Stimulated activated CD8-positive, alpha-beta memory T cell treated with anti-CD3 and anti-CD28 coated beads, Interleukin-2, amount 100 ng/mL, for 48 hours (primary cell): ENCODE measurements around the gene ARNT2.
"Not testable (repeated sequence)": the region's sequence is repeated elsewhere in the genome, so short reads cannot be mapped to it uniquely, and the experiment has no call there.

Source experiments
- DNase-seq, 2 donors: peaks; one replicate each; pipeline ENCODE4 v3.0.0-alpha.2; 2020; ENCODE audit warnings: low read depth in 2 of 2

The ARNT2 gene

DNA sequence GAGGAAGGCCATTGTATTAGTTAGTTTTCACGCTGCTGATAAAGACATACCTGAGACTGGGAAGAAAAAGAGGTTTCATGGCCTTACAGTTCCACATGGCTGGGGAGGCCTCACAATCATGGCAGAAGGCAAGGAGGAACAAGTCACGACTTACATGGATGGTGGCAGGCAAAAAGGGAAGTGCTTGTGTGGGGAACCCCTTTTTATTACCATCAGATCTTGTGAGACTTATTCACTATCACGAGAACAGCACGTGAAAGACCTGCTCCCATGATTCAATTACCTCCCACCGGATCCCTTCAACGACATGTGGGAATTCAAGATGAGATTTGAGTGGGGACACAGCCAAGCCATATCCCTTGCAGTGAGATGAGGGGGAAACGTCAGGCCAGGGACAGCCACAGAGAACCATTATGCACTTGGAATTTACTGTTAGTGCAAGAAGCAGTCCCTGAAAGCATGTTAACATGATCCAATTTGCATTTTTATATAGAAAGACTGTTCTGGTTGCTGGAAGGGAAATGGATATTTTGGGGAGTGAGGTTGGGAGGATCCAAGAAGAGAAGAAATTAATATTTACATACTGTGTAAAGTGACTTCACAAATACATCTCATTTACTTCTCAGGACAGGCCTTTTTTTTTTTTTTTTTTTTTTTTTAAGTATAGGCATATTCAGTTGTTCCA is 87.1 kb downstream of the ARNT2 start:
- DNase-seq = no peak

DNA sequence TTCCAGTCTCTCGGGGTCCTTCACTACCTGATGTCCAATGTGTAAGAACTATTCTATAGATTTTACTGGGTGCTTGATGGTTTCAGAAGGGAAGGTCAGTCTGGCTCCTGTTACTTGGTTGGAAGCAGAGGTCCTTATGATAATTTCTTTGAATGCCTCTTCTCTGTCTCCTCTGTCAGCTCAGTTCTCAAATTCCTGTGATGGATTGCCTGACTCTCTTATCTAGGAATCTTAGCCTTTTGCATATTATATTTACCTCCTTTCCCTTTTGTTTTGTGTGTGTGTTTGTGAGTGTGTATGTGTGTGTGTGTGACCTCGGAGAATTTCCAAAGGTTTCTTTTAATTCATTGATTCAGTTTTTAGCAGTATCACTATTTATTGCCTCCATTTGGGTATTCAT is 88.2 kb downstream of the ARNT2 start:
- DNase-seq = no peak

DNA sequence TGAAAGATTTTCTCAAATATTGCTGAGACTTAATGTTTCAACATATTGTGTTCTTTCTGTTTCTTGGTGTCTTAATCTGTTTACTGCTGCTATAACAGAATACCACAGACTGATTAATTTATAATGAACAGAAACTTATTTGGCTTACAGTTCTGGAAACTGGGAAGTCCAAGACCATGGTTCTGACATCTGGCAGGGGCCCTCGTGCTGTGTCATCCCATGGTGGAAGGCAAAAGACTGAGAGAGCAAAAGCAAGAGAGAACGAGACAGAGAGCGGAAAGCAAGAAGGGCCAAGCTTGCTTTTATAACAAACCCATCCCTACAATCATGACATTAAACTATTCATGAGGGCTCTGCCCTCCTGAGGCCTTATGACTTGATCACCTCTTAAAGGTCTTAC is 88.7 kb downstream of the ARNT2 start:
- no peak for DNase-seq

DNA sequence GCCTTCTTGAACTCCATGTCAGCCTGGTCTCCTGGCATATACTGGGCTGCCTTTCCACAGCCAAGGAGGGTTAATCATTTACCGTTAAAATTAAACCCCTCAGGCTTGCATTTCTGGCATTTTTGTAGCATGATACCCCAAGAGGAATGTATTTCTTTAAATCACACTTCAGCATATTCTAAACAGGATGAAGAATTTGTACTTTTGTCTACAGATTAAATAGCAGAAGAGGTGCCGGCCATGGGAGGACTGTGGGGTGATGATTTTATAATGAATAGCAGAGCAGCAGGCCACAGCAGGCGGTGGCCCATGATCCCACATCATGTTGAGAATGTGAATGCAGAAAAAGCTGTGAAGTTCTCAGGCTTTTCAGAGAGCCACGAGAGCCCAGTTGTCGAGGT is 90.2 kb downstream of the ARNT2 start:
- no peak for DNase-seq

DNA sequence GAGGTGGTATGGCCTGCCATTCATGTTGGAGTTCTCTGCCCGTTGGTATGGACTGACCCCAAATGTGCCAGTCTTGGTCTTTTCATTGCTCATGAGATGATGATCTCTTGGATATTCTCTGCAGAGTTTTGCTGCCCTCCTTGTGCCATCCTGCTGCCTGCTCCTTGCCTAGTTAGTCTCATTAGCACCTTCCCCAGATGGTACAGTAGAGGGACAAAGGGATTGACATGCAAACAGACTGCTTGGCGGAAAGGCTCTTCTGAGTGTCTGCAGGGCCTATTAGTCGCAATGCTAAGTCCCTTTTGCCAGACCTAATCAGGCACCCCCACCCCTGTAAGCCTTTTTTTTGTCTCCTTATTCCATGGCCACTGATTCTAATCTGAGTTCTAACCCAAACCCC is 90.6 kb downstream of the ARNT2 start:
- no peak for DNase-seq

DNA sequence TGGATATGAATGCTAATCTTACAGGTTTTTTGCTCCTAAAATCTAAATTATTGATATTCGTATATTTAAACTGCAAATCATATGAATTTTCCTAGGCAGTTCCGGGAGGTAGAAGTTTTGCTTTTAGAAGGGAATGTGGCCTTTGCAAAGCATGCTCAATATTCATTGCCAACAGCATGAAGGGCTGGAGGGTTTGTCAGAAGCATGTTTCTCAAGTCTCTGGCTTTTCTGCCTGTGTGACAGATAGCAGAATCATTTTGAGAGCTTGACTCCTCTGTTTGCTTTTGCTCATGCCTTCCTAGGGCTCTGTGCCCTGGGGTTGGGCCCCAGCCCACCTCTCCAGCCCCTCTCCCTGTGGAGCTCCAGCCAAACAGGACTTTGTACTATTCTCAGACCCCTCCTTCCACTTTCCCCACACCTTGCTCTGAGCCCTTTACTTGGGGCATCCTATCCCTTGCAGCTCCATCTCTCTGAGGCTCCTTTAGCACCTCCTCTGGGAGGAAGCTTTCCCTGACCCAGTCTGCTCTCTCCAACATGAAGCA is 91.3 kb downstream of the ARNT2 start:
- no peak for DNase-seq

DNA sequence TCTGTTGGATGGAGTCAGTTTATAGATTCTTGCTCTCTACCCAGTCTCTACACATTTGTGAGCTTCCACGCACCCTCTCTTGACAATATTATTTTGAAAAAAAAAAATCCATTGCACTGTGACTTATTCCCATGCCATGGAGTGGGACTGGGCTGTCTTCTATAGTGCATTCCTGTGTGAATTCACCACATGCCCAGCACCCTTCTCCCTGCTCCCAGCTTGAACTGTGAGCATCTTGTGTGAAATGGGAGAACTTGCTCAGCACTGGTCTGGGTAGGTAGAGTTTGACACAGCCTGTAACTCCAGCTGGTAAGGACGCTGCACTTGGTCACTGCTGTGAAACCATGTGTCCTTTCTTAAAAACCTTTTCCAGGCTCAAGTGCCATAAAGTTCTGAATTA is 91.9 kb downstream of the ARNT2 start:
- no peak for DNase-seq

DNA sequence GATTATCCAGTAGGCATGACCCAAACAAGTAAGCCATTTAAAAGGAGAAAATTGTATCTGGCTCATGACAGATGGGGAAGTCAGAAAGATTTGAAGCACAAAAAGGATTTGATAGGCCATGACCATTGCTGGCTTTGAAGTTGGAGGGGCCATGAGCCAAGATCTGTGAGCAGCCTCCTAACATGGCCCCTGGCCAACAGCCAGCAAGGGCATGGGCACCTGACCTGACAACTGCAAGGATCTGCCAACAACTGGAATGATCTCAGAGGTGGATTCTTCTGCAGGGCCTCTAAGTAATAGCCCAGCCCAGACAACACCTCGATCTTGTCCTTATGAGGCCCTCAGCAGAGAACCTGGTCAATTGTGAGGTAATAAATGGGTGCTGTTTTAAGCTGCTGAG is 93.0 kb downstream of the ARNT2 start:
- DNase-seq = no peak

DNA sequence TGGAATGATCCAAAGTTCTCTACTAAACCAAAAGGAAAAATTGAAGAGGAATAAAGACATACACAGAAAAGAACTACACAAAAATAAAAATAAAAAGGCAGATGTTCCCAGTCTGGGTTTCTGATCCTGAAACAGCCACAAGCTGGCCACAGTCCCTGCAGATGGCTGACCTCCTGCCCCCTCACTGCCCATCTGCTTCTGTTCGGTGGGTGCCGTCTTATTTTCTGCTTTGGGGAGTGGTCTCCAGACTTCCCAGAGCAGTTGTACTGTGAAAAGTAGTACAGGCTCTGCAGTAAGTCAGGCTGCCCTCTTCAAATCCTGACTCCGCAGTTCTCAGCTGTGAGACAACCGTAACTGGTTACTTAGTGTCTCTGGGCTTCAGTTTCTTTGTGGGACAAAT is 94.5 kb downstream of the ARNT2 start:
- no peak for DNase-seq

DNA sequence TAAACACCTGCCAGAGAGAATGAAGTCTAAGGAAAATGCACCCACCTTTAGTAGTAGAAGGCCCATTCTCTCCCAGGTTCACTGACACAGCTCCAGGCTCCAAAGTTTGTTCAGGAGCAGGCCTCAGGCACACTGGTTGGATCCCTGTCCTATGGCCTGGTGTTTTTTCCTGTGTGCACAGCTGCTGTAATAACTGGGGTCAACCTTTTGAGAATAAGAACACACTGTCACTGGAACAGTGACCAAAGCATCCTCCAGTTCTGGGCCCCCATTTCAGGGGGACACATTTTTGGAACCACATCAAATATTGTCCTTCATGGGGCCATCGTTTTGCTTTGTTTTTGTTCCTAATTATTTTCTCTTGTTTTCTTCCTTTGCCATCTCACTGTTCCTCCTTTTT is 95.8 kb downstream of the ARNT2 start:
- DNase-seq = no peak

DNA sequence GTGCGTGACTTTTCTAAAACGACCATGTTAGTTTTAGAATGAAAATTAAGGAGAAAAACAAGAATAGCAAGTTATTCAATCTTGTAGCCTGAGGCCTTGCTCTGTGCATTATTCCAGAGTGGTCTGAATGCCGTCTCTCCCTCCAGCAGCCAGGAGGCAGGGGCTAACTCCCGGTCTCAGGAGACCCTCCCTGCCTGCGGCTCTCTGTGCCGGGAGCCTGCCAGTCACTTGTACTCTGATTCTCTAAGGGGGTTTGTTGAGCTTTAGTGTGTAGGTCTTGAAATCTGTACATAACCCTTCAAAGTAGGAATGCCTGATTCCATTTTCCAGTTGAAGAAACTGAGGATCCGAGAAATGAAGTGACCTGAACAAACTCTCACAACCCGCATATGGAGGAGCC is 97.3 kb downstream of the ARNT2 start:
- DNase-seq = no peak

DNA sequence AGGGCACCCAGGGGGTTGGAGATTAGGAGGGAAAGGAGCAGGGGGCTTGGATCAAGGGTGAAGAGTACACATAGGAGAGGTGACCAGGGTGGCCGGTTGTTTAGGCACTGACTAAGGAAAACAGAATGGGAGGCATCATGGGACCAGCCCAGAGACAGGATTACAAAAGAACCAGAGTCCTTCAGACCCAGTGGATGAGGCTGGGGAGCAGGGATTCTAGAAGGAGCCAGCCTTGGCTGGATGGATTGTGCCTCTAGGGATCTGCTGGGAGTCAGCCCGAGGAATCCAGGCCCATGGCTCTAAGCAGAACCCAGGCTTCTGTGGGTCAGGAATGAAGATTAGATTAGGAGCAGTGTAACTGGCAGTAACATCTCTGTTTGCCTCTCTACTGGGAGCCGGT is 98.6 kb downstream of the ARNT2 start:
- no peak for DNase-seq

DNA sequence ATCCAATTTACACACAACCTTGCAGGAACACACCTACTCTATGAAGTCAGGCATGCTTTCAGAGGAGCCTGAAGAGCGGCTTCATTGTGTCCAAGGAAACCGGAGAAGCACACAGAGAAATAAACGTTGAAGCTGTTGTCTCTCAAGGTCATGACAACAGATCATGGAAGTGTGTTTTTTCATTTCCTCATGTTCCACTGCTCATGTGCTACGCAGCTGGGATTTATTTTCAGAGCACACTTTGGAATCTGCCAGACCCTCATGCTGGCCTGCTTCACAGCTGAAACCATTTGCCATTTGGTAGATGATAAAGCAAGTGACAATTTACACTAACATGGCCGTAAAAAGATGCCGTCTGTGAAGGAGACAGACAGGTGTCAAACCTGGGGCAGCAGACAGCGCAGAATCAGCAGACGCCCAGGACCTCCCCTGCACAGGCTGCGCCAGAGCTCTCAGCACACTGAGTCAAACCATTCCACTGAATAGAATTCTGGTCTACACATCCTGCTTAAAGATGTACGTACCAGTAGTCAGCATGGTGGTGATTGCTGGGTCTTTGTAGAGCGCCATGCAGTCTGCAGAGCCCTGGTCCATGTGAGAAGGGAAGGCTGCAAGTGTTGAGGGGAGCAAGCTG is 99.3 kb downstream of the ARNT2 start:
- no peak for DNase-seq

DNA sequence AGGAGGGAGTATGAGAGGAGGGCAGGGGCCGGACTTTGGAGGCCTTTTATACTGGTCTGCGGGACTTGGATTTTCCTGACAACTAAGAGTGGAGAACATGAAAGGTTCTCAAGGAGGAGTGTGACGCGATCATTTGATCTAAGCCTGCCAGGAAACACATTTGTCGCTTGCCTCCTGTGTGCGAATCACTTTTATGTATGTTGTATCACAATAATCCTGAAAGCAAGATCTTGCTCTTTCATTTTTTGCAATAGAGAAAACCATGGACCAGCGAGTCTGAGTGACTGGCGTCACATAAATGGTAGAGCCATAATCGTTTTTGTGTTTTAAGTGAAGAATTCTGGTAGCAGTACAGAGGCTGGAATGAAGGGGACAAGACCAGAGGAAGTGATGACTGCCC is 100.7 kb downstream of the ARNT2 start:
- DNase-seq = no peak

DNA sequence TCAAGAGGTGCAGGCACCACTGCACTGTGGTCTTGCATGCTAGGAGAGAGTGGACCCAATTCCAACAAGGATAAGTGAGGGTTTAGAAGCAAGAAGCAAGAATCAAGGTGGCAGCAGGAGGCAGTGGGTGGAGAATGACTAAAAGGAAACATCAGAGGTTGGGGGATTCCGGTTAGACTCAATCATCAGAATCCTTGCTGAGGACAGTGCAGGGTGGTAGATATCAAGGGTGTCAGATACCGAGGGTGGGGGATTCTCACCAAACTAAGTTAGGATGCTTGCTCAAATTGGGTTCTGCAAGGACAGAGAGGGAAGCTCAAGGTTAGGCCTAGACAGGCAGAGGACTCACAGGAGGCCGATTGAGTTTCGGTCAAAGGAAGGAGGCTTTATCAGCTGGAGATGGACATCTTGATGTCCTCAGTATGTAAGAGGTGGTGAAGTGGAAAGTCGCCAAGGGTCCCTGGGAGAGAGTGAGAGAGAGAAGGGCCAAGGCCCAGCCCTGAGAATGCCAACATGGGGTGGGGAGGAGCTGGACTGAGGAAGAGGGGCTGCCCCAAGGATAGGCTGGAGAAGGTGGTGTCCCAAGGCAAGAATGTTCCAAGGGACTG is 102.2 kb downstream of the ARNT2 start:
- DNase-seq = no peak

DNA sequence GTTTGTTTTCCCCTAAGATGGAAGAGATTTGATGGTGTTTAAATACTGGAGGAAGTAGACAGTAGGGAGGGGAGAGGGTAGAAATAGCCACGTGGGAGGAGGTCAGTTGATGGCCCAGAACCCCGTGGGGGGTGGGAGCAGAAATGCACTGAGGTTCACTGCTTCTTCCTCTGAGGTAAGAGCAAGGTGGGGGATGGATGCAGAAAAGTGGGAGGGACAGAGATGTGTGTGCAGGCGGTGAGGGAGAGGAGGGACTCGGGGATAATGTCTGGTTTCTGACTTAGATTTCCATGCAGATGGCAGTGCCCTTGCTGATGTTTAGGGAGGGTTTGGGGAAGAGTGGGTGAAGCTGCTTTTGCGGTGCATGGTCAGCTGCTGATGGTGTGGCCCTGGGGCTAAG is 102.9 kb downstream of the ARNT2 start:
- no peak for DNase-seq

DNA sequence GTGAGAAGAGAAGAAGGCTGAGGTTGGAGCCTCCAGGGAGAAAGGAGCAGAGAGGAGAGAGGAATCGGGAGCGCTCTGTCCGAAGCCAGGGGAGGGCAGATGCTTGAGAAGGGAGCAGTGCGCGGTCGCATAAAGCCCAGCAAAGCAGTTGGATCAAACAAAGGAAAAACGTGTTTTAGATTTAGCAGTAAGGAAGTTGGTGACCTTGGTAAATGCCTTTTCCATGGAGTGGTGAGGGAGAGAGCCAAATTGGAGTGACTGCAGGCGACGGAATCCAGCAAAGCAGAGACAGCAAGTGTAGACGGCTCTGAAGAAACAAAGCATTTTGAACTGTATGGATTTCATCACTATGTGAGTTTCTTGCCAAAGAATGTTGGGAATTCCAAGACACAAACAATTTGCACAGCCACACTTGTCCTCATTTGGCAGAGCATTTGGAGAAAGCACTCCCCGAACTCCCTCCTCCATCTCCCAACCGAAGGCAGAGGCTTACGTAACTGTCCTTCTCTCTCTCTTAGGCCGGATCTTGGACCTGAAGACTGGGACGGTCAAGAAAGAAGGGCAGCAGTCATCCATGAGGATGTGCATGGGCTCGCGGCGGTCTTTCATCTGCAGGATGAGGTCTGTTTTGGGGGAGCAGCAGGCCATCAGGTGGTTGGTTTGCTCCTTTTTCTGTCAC is 103.6 kb downstream of the ARNT2 start:
- no peak for DNase-seq

DNA sequence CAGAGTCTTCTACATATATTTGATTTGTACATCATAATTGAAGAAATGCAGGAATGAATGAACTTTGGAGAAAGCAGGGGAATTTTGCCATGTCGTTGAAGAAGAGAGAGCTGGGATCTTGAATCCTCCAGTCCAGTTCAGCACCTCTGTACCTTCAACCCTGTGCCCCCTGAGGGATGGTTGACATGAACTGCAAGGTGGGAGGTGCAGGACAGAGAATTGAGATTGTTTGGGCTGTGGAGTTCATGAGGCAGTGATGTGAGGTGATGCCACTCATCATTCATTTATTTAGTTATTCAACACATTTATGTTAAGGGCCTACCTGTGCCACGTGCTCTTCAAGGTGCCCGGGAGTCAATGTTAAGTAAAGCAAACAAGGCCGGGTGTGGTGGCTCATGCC is 104.6 kb downstream of the ARNT2 start:
- no peak for DNase-seq

DNA sequence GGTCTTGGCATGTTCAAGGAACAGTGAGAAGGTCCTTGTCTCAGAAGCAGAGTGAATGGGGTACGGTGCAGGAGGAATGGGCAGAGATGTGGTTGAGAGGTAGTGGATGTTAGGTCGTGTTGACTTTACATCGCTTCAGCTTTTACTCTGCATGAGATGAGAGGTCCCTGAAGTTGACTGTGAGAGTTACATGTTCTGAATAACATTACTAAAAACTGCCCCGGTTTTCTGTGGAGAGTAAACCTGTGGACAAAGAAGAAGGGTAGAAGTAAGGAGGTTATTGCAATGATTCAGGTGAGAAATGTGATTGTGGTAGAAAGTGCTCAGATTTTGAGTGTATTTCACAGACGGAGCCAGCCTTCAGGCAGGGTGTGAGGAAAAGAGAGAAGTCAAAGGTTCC is 105.6 kb downstream of the ARNT2 start:
- no peak for DNase-seq

DNA sequence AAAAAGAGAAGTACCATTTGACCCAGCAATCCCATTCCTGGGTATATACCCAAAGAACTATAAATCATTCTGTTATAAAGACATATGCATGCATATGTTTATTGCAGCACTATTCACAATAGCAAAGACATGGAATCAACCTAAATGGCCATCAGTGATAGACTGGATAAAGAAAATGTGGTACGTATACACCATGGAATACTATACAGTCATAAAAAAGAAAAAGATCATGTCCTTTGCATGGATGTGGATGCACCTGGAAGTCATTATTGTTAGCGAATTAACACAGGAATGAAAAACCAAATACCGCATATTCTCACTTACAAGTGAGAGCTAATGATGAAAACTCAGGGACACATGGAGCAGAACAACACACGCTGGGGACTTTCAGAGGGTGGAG is 106.8 kb downstream of the ARNT2 start:
- not testable (repeated sequence) for DNase-seq

DNA sequence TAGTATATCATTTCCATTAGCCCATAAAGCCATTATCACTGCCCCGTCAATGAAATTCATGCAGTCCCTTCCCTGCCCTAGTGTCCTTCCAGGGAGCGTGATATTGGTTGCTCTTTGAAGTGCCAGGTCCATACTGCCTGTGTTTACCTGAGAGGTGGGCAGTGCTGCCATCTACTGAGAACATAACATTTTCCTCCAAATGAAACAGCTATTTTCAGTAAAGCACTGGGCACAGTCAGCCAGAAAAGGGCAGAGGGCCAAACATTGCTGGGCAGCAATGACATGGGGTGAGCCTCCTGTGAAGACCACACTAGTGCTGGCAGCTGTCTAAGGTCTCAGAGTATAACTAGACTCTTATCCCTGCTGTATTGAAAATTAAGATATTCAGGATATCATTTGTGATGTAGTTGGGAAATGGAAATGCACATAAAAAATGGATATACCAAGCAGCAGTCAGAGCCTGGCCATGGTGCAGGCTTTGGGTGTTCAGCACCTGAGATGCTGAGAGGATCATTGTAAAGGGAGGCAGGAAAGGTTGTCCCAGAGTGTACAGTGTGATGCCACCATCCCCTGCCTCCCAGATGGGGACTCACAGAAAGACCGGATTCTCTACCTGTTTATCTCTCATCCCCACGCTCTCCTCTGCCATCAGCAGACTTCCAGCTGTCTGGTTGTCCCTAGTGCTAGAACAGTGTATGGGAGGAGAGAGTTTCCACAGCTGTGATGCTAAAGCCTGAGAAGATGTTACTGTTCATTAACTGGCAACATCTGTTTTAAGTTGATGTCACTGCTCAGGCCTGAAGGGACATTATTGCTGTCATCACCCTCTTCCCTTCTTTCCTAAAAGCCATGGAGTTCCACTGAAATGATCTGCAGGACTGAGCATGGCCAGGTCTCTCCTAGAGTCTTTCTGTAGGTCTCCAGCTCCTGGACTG is 108.8 kb downstream of the ARNT2 start:
- DNase-seq = no peak
